CD4-positive, alpha-beta T cell treated with Interleukin-17A for 1 hour (primary cell): ENCODE results near the gene MARCHF10.
"Not testable (repeated sequence)": the region's sequence is repeated elsewhere in the genome, so short reads cannot be mapped to it uniquely, and the experiment has no call there.

Source experiments
- DNase-seq: peaks from one replicate; pipeline ENCODE4 v3.0.0-alpha.2; 2020

Gene MARCHF10

DNA sequence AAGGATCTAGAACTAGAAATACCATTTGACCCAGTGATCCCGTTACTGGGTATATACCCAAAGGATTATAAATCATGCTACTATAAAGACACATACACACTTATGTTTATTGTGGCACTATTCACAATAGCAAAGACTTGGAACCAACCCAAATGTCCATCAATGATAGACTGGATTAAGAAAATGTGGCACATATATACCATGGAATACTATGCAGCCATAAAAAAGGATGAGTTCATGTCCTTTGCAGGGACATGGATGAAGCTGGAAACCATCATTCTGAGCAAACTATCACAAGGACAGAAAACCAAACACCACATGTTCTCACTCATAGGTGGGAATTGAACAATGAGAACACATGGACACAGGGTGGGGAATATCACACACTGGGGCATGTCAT lies 22.1 kb downstream of the MARCHF10 start:
- DNase-seq = not testable (repeated sequence)

DNA sequence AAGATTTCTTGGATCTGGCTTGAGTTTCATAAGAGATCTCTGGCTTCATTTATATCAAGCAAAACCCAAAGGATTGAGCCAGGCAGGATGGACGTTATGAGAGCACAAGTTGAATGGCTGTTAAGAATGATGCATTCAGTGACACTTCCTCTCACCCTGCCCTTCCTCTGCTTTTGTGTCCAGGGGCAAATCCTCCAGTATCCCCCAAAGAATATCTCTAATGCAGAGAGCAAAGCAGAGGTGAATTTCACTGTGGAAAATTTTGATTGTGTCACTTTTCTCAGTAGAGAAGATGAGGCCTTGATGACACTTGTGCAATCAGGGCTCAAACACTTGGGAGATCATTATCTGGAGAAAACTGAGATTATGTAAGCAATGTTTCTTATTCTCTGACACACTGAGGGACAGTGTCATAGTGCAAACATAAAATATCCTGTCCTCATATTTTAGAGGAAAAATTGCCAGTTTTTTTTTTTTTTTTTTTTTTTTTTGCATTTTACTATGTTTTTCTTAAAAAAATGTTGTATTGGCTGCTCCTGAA lies 25.3 kb downstream of the MARCHF10 start:
- no peak for DNase-seq

DNA sequence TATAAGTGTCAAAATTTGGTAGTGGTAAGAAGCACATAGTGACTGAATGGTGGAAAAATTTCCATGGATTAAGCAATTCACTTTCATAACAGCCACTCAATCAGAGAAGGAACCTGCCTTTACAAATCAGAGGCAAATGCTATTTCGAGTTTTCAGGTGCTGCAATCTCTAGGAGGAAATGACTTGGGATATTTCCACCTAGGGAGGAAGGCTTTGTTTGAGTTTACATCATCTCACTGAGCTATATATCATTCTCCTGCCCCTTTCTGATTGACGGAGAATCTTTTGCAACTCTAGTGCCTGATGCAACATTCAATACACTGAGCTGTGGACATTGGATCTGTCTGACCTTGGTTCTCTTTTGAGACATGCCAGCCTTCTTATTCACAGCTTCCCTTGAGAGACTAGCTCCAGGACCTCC lies 26.3 kb downstream of the MARCHF10 start:
- DNase-seq = no peak

DNA sequence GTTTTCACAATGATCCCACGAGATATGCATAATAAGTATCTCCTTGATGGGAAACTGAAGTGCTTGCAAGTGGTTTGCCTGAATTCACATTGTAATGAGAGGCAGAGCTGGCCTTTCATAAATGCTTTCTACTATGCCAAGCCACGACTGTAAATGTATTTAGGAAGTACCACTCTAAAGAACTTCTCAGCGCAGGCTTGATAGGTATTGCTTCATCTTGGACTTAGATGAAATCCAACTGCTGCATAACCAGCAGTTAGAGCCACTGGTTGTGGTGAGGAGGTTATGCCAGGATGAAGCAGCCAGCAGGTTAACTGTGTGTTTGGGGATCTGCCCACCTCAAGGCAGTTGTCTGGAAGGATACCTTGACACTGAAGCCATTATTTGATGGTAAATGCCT lies 26.8 kb downstream of the MARCHF10 start:
- no peak for DNase-seq

DNA sequence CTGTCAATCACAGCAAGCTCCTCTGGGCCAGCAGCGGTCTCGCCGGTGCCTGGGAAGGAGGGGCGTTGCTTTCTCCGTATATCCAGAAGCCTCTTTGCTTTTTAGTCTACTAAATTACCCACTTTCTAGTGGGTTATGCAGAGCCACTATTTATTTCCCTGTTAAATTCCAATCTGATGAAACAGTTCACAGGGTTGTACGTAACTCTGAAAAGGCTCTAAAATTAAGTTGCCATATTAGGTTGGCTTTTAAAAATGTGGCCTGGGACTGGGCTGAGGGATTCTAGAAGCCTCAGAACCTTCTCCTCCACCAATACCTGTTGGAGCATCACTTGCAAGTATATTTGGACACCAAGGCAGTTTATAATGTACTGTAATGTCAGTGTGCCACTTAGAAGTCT lies 27.2 kb downstream of the MARCHF10 start:
- DNase-seq = no peak

DNA sequence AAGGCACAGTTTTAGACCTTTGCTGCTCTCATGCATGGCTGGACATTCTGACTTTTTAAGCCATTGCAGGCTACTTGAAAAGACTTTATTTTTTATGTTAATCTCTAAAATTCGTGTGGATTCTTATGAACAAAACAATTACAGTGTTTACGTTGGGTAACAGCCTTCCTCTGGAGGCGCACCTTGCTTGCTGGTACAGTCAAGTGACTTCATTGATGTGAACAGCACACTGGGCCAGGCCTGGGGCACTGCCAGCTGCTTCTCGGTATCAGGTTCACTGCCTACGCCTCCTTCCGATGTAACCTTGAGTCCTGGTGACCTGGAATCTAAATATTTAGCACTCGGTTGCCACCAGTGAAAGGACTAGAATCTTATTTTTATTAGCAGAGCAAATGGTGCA lies 27.8 kb downstream of the MARCHF10 start:
- DNase-seq = no peak

DNA sequence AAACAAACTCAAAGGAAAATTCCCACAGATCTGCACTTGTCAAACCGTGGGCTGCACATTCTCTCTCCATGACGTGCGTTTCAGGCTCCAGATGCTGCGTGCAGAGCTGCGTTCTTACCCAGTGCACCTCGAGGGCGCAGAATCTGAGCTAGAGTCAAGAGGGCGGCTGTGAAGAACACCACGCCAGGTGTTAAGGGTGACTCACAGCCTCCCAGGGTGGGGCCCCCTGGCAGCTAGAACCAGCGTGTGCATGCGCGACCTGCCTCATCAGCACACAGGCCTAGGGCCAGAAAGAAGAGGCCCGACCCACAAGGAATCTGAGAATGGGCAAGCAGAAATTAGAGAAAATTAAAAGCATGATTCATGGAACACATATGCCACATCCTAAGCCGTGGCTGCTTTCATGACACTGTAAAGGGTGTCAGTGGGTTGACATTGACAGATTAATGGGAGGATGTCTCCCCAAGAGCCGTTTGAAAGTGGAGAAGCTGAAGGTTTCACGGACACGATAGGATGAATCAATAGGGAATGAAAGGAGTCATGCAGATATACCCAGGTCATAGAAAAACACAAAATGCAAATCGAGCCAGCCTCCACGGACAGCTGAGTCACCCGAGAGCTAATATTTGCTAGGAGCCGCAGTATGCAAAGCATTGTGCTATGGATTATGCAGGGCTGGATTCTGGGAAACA lies 29.0 kb downstream of the MARCHF10 start:
- DNase-seq = no peak

DNA sequence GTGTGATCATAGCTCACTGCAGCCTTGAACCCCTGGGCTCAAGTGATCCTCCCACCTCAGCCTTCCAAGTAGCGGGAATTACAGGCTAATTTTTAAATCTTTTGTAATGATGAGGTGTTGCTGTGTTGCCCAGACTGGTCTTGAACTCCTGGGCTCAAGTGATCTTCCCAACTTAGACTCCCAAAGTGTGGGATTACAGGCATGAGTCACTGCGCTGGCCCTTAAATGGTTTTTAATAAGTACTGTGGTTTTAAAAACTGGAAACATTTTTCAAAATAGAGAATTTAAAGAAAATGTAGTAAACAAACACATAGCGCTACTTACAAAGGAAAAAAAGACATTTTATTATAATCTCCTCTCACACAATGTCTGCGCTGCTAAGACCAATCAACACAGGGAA lies 32.2 kb downstream of the MARCHF10 start:
- no peak for DNase-seq

DNA sequence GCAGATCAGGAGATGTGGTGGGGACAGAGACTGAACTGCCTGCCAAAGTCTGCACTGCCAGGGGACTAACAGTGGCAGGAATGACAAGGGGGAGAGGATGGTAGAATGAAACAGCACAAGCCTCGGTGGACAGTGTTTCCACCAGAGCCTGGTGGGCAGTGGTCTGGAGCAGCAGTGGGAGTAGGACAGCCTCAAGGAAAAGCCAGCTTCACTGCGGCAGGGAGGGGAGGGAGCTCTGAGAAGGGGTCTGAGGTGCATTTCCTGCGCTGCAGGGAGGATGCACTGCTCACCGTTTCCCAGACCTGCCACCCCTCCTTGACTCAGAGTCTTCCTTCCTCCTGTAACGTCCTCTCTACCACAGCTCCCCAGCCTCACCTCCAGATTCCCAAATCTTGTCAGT lies 33.8 kb downstream of the MARCHF10 start:
- no peak for DNase-seq

DNA sequence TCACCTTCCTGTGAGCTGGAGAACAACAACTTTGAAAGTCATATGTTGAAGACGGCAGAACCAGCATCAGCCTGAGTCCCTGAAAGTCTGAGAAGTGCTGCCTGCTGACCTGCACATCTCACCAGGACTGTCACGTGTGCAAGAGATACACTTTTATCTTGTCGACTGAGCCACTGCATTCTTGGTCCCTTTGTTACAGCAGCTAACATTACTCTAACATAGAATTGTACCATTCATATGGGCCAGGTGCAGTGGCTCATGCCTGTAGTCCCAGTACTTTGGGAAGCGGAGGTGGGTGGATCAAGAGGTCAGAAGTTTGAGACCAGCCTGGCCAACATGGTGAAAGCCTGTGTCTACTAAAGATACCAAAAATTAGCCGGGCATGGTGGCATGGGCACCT lies 40.1 kb downstream of the MARCHF10 start:
- DNase-seq = no peak

DNA sequence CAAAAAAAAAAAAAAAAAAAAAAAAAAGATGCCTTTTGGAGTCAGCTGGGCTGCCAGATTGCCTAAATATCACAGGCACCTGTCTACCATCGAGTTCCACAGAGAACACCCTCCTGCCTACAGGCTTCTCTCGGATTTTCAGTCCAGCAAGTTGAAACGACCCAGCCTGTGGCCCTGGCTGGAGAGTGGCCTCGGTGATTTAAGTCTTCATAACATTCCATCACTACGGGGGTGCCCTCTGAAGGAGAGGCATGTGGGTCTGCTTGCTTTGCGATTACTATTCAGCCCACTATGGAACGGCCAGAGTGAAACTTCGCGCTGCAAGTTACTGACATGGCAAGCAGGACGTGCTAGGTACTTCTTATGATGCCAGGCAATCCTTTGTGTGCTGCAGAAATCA lies 42.8 kb downstream of the MARCHF10 start:
- no peak for DNase-seq

DNA sequence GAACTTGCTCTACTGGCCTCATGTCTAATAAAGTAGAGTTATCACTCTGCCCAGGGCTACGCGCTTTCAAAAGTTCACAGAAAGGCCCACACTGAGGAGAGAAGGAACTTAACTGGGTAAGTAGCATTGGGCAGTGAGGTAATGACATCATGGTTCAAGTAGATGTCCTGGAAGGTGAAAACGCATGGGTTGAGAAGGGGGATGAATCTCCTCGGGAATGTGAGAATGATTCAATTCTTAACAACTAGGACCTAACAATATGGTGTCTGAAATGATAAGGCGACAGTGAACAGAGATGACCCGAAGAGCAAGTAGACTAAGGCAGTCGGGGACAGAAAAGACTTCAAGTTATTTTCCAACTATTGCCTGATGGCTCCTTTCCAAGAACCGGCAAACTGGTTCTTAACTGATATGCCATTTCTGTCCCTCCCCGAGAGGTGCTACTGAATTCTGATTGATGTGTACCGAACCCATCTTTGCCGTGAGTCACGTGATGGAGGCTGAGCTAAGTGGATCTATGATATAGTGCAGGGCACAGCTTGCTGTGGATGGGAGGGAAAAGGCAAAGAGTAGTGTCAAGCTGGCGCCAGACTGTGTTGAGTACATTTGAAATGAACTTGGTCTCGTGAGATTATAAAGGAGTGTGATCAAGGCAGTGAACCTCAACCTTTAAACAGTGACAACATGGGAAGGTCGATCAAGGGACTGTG lies 44.1 kb downstream of the MARCHF10 start:
- DNase-seq = no peak

DNA sequence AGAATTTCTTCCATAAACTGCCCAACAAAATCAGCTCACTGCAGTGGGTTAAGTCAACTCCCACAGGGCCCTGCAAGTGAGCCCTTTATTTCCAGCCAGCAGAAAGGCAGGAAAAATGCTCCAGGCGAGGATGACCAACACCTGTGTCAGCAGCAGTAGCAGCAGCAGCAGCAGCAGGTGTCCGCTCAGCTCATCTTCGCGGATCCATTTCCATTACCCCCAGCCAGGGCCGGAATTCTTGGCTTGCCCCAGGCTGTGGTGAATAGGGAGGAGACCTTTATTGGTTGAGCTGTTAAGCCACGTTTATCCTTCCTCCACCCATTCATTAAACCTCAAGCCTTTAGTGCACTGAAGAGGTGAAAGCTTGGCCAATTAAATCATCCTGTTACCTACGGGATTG lies 46.2 kb downstream of the MARCHF10 start:
- DNase-seq = no peak

DNA sequence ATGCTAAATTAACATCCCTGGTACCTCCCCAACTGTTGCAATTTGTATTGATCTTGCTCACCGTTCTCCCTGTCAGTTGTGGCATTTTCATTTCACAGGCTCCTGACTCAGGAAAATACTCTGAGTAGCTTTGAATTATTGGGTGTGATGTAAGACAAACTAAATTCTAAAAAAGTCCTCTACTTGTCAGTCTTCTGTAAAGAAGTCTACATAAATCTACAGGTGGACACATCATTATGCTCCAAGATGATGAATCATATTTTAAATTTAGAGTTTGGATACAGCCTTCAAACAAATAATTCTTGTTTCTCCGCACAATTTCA lies 47.2 kb downstream of the MARCHF10 start:
- DNase-seq = no peak

DNA sequence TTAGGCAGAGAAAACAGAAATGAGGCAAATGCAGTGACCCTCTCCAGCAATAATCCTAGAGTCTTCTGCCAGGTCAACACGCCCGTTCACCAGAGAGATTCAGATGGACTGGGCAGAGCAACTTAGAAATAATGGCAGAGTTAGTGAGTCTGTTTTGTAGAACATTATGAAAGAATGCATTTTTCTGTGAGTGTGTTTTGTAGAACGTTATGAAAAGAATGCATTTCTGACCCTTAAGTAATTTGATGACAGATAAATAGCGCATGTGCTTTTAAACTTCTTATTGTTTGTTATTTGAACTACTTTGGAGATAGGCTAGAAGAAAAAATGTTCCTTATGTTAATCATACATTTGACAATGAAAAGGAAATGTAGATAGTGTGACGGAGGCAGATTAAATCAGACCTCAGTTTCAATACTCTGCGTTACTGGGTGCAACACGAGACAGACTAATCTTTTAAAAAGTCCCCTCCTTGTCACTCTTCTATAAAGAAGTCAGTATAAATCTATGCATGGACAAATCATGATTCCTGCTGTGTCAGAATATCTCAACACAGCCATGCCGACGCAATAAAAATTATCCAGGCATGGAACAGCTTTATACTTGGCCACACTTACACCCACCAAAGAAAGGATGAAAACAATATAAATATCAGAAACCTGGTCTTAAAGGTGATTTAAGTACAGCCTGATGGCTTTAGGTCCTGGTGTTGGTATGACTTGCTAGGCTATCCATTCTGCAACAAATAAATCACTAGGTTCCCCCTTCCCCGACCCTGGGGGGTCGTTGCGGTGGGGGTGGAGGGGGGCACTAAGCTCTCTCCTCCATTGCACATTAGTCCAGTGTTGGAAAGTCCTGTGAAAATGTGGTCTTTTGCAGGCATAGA lies 47.8 kb downstream of the MARCHF10 start:
- DNase-seq = no peak

DNA sequence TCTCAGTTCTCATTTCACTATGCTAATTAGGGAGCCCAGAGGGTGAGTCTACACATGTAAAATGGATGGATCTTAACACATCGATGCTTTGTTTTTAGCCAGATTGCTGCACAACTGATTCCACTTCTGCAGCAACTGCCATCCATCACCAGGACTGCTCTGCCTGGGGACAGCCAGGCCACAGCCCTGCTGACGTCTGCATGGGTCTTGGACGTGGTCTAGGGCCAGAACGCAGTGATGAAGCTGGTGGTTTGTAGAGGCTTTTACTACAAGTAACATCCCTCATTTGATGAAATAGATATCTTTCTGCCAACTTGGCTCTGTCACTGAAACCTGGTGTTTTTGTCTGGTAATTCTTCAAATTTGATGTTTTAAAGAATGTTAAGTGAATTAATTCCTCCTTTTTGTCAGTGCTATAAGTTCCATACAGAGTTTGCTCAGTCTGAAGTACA lies 50.6 kb downstream of the MARCHF10 start:
- DNase-seq = no peak

DNA sequence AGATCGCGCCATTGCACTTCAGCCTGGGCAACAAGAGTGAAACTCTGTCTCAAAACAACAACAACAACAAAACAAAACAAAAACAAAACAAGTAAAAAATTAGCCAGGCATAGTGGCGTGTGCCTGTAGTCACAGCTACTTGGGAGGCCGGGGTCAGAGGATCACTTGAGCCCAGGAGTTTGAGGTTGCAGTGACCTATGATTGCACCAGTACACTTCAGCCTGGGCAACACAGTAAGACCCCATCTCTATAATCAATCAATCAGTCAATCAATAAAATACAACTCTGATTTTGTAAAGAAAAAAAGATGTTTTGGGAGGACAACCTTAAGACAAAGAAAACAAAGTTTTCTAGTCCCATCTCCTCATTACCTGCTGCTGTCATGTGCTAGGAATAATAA lies 51.9 kb downstream of the MARCHF10 start:
- no peak for DNase-seq

DNA sequence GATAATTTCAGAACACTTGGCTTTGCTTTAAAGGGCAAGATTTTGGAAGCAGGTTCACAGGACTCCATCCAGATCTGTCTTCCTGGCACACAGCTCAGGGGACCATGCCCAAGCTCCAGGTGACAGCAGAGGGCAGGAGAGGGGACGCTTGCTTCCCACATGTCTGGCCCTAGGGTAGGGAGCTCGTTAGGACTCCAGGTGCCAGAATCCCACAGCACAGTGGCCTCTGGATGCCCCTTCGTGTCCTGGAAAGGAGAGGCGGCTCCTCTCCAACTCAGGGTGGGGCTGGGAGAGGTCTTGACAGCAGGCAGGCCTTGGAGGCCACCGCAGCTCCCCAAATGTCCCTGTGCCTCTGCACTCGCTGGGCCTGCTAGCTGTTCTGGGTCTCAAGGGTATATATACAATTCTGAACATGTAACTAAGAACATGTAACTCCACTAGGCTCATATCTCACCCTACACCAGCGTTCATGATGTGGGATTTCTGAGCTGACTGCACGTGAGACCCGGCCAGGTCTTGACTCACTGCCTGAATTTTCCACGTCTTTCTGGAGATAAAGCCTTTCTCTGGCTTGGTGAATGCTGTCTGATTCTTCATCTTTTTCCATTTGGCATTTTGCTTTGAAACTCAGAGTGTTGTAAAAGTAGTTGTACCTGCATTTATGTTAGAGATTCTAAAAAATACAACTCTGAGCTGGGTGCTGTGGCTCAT lies 52.8 kb downstream of the MARCHF10 start:
- no peak for DNase-seq

DNA sequence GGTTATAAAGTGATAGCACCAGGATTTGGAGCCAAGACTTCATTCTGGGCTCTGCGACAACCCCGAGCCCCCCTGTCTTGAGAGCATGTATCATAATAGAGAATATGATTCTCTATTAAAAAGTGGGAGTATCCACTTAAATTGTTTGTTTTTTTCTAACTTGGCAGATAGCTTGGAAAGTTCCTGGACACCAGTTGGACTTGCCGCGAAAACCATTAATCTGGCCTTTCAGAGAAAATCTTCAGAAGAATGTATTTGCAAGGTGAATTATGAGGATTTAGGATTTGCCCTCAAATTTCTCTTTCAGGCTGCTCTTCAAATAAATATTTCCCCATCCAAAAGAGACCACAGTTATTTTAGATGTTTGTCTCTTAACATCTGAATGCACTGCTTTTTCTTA lies 53.5 kb downstream of the MARCHF10 start:
- DNase-seq = no peak

DNA sequence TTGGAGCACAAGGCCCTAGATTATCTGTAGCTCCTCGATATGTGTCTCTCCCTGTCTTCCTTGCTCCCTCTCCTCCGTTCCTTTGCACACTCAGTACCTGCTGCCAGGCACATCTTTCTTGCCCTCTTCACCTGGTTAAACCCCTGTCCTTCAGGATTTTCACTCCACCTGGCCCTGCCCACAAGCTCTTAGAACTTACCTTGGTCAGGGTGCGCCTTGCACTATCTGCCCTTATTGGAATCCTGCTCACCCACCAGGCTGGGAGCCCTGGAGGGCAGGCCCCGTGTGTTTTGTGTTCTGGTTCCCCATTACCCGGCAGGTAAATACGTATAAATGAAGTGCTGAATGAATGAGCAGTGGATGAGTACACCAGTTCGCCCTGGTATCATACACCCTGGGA lies 54.6 kb downstream of the MARCHF10 start:
- DNase-seq = no peak

DNA sequence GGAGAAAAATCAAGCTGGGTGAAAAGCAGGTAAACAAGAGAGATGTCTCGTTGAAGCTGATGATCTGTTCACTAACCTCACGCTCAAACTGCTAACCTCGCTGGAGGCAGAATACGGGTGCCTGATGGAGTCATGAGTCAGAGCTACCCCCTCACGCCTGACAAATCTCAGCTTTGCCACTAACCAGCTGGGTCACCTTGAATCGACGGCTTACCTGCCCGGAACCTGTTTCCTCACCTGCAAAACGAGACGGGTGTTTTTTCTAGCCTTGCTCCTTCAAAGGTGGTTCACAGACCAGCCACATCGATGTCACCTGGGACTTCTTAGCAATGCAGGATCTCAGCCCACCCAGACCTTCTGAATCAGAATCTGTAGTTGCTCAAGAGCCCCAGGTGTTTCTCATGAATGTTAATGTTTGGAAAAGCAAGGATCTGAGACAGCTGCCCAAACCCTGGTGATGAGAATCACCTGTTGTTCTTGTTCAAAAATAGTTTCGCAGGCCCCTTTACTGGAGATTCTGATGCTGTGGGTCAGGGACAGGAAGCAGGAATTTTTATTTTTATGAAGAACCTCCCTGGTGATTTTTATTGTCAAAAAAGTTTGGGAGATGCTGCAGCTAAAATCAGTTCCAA lies 56.9 kb downstream of the MARCHF10 start:
- no peak for DNase-seq

DNA sequence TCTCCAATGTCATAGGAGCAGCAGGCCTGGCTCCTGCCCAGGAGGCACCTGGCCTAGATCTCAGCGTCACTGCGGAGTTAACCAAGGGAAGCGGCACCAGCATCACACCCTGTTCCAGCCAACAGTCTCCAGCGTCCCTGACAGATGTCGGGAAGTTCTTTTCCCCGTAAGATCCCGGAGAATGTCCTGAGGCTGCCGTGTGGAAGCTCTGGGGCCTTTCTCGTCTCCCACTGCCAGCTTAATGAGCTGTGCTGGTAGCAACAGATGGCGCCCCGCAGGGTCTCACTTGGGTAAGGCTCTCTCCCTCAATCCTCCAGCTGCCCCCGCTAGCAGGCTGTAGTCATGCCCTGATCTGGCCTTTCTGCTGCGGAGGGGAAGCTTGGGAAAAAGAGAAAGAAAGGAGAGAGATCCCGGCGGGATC lies 57.5 kb downstream of the MARCHF10 start:
- no peak for DNase-seq
